CD4-positive, alpha-beta T cell treated with Interferon gamma for 1 hour (primary cell): ENCODE data around the gene GDF15.

Experiments used
- DNase-seq: peaks from one replicate; pipeline ENCODE4 v3.0.0-alpha.2; 2020

GDF15 gene

DNA sequence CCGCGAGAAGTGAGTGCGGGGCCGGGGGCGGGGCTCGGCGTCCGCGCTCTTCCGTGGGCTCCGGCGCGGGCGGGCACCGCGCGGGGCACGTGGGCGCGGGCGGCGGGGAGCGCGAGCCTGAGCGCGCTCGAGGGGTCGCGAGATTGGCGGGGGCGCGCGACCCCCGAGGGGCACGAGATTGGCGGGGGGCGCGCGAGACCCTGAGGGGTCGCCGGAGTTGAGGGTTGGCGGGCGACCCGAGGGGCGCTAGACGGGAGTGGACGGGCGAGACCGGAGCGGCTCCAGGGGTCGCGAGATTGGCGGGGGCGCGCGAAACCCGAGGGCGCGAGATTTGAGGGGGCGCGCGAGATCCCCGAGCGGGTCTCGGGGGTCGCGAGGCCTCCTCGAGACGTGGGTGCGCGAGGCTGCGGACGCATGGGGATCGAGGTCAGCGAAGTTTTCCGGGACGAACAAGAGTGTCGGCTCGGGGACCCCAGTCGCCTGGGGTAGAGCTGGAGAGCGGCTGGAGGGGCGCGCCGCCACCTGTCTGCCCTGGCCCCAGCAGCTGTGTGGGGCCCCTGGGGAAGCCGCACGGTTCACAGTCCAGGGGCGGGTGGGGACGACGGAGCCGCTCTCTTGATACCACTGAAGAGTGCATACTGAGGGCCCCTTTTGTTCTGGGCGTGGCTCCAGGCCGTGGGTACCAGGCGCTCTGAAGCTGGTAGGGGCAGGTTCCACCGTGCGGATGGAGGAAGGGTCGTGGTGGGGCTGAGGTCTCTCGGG lies 33.9 kb downstream of the GDF15 start:
- DNase-seq, result peak; percentile 52

DNA sequence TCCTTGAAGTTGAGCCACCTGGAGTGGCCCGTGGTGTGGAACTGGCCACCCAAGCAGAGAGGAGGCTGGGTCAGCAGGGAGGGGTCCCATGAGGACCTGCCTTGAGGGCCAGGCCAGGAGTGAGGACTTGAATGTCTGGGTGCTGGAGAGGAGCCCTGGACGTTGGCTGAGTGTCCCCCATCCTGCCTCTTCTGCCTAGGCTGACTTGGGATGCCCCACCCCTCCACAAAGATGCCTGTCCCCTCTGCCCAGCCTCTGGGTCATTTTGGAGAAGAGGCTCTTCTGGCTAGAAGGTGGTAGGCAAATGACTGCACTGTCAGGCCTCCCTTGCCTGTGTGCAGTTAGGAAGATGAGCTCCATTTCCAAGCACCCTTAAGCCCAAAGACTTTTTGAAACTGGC lies 35.0 kb downstream of the GDF15 start:
- DNase-seq, result no peak

DNA sequence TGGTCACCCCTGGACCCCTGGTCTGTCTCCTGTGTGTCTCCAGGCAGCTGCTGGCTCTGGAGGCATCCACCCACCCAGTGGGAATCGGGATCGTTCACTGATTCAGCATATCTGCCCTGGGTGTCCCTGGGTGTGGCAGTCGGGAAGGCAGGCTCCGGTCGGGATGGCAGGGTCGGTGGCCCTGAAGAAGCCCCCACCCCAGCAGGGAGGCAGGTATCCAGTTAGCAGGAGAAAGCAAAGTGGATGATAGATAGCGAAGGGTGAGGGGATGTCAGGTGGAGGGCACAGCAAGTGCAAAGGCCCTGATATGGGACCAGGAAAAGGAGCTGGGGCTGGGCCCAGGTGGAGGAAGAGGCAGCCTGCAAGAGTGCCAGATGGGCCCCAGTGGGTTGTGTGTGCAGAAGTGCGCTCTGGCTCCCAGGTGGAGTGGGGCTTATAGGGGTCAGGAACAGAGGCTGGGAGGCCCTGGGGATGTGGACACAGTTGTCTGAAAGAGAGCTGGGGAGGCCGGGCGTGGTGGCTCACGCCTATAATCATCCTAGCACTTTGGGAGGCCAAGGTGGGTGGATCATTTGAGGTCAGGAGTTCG lies 35.5 kb downstream of the GDF15 start:
- DNase-seq, result no peak

DNA sequence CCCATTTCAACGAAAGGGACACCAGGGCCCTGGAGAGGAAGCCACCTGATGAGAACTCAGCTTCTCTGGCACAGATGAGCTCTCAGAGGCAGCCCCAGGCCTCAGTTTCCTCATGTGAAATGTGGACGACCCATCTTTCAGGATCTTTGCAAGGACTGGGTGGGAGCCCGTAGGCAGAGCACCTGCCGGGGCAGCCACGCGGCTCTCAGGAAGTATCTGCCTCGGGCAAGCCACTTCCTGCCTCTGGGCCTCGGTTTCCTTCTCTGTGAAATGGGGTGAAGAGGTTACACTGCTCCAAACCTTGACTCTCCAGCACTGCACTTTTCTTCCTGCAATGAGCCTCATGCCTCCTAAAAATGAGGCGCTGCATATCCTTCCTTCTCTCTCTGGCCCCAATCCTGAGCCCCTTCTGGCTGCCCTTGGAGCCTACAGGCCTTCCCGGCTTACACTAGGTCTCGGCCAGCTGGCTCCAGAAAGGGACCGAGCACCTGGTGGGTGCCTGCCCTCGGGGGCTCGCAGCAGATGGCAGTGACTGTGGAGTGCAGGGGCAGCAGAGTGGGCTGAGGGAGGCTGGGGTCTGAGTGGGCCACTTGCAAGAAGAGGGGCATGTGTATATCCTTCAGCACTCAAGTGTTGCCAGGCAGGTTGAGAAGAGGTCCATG lies 36.7 kb downstream of the GDF15 start:
- DNase-seq, result no peak

DNA sequence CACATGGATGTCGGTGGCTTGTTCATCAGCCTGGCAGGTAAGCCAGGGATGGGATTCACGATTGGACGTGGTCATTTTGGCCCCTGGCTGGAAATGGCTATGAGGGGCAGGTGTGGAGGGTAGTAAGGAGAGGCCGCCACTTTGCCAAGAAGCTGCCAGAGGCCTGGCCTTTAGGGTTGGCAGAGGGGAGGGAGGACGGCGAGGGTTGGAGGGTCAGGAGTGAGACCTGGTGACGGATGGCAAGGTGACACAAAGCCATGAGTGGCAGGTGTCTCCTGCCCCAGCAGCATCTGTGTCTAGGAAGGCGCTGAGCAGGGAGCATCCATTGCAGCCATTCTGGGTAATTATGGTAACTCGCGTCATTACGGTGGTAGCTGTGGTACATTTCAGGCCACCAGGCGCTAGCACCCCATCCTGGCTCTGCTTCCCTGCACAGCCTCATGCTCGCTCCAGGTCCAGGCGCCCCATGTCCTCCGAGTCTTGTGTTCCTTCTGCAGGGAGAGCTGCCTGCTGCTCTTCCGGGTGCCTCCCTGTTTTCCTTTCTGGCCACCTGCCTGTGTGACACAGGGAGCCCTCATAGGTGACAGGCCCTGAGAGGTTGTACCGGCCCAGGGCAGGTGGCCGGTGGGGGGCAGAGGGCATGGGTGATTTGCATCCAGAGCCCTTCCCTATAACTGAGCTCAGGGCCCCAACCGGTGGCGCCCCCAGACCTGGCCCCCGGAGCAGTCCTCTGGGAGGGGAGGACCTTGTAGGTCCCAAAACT lies 37.5 kb downstream of the GDF15 start:
- no peak for DNase-seq

DNA sequence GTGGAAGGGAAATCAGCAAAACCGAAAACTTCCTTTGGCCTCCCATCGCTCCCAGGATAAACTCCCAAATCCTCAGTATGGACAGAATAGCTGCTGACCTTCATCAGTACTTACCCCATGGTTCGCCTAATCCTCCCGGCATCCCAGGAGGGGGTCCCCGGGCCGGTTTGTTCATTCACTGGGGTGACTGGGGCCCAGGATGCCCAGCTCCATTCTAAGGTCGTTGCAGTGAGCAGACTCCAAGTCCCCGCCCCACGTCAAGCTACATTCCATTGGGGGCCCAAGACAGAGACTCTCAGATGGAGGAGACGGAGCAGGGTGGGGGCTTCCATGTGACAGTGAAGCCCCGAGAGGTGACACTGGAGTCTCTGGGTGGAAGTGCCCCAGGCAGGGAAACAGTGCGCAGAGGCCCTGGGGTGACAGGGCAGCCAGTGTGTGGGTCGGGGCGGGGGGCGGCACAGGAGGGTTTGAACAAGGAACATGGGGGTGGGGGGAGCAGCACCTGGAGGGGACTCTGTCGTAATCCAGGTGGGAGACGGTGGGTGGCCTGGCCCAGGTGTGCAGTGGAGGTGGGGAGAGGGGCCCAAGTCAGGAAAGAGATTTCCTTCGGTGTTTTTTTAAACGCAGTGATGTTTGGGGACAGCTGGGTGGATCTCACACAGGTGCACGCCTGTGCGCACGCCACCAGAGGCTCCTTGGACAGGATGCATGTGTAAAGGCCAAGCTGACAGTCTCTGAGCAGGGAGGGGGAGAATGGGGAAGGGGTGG lies 38.3 kb downstream of the GDF15 start:
- no peak for DNase-seq

DNA sequence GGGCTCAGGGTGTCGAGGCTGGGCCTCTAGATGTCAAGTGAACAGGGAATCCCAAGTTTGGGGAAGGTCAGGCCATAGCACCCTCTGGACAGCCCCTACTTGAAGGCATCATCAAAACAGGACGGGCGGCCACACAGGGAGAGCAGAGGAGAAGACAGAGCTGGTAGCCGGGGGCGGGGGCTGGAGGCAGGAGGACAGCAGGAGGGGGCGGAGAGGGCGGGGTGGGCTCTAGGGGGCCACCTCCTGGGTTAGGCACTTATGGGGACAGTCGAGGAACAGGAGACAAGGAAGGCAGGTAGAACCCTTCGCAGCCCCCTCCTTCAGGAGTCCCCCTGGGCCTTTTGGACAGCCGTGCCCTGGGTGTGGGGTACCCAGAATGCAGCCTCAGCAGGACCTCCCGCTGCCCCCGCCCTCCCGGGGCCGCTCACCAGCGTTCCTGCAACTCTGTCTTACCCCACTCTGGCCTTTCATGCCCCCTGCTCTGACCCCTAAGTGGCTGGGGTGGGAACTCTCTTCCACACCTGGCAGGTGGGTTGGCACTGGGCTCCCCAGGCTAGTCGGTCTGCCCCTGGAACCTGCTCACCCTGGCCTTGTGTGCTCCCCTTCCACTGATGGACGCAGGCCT lies 39.0 kb downstream of the GDF15 start:
- no peak for DNase-seq

DNA sequence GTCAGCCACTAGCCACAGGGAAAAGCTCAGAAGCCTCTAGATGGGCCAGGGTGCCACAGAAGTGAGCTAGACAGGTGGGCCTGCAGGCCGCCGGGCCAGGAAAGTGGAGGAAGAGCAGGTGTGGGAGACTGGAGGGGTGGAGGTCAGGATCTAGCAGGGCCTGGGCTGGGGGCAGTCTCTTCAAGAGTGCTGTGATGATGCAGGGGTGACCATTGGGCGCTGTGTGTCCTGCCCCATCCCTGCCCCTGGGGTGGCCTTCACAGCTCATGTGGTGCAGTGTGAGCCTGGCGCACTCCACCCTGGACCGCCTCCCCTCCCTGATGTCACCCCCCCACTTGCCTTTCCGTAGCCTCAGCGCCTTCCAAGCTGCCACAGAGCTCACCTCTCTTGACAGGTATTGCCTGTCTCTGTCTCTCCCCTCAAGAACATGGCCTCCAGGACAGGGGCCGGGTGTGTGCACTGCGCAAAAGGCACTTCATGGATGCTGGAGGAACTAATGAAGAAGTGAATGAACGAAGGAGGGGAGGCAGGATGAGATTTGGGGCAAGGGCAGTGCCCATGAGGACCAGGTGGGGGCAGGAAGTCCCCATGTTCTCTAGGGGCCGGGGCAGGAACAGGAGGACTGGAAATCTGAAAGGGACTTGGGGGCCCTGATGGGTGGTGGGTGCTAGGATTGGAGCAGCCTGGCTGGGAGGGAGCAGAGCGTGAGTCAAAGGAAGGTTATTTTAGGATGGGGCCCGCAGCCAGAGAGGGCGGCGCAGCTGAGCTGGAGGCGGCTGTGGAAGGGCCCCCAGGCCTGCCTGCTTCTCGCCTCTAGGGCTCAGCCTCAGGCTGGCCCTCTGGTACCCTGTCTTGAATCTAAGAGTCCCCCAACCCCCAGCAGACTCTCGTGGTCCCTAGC lies 39.8 kb downstream of the GDF15 start:
- no peak for DNase-seq

DNA sequence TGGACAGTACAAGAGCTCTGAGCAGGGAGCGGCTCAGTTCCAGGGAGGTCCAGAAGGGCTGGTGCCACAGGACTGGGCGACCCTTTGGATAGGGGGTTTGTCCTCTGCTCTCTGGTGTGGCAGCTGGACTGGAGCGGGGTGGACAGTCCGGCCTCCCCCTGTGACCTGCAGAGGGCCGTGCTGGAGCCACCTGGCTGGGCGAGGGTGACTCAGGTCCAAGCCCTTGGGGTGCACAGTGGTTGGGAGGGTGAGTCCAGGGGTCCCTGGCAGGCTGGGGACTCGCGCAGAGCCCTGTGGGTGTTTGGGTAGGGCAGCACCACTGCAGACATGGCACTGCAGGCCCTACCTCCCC lies 40.4 kb downstream of the GDF15 start:
- no peak for DNase-seq

DNA sequence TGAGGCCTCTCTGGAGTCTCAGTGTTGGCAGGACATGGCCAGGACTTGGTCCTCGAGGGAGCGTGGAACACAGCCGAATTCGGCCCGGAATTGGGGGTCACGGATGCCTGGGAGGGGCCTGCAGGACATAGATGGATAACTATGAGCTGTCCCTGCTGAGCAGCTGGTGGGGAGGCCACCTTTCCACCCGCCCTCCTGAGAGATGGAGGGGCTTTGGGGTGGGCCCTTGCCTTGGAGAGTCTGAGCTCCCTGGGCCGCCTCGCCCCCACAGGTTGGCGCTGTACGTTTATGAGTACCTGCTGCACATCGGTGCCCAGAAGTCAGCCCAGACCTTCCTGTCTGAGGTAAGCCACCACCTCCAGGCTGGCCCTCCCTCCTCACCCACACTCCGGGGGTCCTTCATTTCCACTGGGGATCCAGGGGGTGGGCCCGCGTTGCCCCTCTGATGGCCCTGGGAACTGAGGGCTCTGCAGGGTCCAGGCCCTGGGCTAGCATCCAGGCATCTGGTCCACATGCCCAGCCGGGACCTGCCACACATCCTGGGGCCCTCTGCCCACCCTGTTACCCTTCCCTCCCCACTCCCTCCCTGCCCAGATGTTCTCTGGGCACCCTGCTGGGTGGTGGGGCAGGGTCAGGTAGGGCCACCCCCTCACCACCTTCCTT lies 41.3 kb downstream of the GDF15 start:
- no peak for DNase-seq

DNA sequence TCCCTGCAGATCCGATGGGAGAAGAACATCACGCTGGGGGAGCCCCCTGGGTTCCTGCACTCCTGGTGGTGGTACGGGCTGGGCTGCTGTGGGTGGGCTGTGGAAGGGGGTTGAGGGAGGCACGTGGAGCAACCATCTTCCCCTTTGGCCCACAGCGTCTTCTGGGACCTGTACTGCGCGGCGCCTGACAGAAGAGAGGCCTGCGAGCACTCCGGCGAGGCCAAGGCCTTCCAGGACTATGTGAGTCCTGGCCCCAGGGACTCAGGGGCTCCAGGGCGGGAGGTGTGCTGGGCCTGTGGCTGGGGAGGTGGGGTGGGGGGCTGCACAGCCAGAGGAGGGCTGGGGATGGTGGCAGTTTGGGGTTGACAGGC lies 41.8 kb downstream of the GDF15 start:
- no peak for DNase-seq

DNA sequence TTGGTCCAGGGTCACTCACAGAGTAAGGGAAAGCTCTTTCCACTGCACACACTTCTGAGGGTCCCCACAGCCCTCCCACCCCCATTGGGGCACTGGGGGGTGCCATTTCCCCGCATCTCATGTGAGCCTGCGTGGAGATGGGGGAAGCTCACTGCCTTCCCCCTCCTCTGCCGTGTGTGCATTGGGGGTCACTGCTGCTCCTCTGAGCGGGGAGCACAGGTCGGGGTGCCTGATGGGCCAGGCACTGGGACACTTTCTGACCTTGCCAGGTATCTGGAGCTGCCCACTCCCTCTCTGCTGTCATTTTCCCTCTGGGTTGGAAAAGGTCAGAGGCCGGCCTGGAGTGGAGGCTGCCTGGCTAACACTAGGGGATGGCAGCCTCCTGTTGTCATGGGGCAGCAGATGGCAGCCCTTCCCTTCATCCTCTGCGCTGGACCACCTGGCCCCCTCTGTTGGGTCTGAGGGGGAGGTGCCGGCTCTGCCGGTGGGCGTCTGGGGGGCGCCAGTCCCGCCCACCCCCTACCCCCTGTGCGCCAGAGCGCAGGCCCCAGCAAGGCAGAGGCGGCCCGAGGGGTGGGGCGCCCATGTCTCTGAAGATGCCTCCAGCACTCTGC lies 42.3 kb downstream of the GDF15 start:
- no peak for DNase-seq

DNA sequence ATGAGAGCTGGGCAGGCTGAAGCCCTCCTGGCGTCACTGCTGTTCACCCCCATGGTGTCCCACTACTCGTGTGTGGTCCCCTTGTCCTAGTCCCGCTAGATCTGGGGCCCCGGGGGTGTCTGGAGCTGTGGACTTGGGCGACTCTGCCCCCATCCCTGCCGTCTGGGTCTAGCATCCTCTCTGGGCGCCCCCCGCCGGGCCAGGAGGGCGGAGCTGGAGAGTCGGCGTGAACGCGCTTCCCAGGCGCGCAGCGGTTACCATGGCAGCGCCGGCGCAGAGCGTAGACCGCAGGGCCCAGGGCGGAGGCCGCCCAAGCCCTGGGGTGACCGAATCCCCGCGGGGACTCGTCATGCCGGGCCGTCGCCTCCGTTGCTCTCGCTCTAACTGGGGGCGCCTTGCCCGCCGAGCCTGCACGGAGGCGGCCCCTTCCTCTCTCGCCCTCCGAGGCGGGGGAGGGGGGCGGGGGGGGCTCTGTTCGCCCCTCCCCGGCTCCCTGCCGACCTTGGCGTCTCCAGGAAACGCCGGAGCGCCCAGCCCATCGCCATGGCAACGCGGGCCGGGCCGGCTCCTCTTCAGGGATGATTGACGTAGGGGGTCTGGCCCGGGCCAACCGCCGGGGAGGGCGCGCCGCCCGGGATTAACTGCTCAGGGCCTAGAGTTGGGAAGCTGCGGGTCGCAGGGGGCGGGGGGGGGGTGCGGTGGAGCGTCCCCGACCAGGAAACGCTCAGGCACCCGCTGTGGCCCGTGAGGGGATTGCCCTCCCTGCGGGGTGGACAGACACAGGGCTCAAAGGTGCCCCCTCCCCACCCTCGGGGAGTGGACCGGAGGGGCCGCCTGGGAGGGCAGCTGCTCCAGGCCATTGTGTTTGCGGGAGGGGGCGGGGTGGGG lies 43.1 kb downstream of the GDF15 start:
- DNase-seq, result peak; percentile 92

DNA sequence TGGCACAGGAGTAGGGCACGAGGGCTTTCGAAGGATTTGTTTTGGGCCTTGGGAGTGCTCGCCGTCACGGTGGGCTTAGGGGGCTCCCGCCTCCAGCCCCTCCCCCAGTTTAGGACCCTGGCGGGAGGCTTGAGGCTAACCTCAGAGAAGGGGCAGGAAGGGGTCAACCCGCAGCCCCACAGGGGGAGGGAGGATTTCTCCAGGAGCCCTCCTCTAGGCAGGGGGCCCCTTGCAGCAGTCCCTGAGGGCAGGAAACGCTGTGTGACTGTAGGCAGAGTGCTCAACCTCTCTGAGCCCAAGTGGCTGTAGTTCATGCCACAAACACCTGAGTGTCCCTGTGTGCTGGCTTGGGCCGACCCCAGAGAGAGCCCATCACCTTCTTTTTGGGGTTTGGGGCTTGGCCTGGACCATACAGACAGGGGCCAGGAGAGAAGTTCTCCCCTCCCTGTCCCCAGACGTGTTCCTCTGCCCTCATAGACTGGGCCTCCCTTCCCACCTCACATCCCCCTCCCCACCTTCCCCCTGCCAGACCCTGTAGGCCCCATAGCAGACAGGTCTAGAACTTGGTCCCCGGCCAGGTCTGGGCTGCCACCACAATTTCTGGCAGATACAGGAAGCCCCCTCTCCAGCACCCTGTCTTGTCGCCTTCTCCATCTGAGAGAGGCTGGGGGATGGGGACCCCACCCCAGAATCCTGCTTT lies 43.9 kb downstream of the GDF15 start:
- peak; percentile 33 for DNase-seq

DNA sequence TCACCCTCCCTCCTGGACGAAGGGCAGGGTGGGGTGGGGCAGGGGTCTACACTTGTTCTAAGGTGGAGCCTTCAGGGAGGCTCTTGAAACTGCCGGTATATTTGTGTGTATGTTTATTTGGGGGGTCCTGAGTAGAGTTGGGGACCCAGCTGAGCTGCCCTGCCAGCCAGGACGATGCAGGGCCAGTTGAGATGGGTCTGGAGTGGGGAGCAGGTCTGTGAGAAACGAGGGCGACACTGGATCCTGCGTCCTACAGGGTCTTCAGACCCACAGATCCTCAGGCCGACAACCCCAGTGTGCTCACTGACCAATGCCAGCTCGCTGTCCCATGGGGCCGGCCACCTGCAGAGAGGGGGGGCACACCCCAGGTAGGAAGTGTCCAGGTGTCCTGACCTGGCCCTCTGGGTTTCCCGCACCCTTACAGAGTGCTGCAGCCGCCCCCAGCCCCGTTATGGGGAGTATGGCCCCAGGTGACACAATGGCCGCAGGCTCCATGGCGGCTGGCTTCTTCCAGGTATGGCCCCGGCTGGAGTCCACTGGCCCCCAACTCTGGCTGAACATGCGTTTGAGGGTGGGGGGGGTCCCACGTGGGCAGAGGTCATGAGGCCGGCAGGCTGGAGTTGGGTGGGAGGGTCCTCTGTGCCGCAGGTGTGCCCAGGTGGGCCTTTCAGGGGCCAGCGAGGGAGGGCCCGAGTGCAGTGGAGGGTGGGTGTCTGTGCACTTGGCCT lies 44.6 kb downstream of the GDF15 start:
- no peak for DNase-seq

DNA sequence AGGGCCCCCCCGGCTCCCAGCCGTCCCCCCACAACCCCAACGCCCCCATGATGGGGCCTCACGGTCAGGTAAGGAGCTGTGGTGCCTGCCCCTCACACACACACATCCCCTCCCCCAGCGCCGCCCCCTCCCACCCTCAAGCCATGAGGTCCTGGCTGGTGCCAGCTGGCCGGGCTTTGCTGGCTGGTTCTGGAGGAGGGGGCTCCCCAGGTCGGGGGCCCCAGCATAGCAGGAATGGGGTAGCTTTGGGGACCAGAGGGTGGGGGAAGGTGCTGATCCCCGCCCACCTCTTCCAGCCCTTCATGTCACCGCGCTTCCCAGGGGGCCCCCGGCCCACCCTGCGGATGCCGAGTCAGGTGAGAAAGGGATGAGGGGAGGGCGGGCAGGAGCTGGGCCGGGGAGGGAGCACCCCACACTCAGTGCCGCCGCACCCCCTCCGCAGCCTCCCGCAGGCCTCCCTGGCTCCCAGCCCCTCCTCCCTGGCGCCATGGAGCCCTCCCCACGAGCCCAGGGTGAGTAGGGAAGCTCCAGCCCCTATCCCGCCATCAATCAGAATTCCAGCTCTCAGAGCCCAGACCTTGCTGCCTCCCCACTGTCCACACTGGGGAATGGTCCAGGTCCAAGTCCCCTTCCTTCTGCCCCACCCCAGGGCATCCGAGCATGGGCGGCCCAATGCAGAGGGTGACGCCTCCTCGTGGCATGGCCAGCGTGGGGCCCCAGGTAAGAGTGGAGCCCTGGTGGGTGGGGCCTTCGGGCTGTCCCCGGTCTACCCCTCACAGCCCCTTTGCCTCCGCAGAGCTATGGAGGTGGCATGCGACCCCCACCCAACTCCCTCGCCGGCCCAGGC lies 45.6 kb downstream of the GDF15 start:
- no peak for DNase-seq
